ENCODE results near the gene GLI3.

Gene GLI3

GRCh38 chr7:42027521-42027920 is 209.5 kb downstream of the GLI3 start:
- TF ChIP-seq CTCF (IDR thresholded peaks at IDR 0.05; ENCODE audit: poor library complexity, severe bottlenecking) = no peak
- Histone ChIP-seq H3K4me3 (ENCODE audit: severe bottlenecking) (no peak overlapping the region), H3K27ac (ENCODE audit: poor library complexity, severe bottlenecking) (no peak overlapping the region), H3K27me3 (ENCODE audit: insufficient read depth, poor library complexity, severe bottlenecking) (no peaks in the 10 kb centered on the region), H3K9me3 (ENCODE audit: severe bottlenecking) (no peaks in the 10 kb centered on the region), H3K4me1 (ENCODE audit: insufficient read depth, poor library complexity, severe bottlenecking) (no peaks in the 10 kb centered on the region), H3K36me3 (ENCODE audit: low read depth) (peaks cover 30% of the 10 kb centered on the region; the same call in 1 of the 2 replicates)
- DNase-seq (ENCODE audit: low spot score) (no peak), ATAC-seq (ENCODE audit: low read depth) (no peak)

- H3K9me3 ChIP-seq (ENCODE audit: severe bottlenecking) = no peaks in the 10 kb centered on the region
- H3K27ac ChIP-seq (ENCODE audit: poor library complexity, severe bottlenecking) = no peak overlapping the region
- H3K36me3 ChIP-seq (ENCODE audit: low read depth) = peaks cover 32% of the 10 kb centered on the region; the same call in 1 of the 2 replicates
- no peaks in the 10 kb centered on the region for H3K27me3 ChIP-seq (ENCODE audit: insufficient read depth, poor library complexity, severe bottlenecking)
- ATAC-seq (ENCODE audit: low read depth) (no peak), DNase-seq (ENCODE audit: low spot score) (no peak)
- H3K4me1 ChIP-seq (ENCODE audit: insufficient read depth, poor library complexity, severe bottlenecking) = no peaks in the 10 kb centered on the region
- no peak overlapping the region for H3K4me3 ChIP-seq (ENCODE audit: severe bottlenecking)
- TF ChIP-seq CTCF (IDR thresholded peaks at IDR 0.05; ENCODE audit: poor library complexity, severe bottlenecking) = no peak
These were observed 210.3 kb downstream of the GLI3 start for GRCh38 chr7:42026622-42027197.

GRCh38 chr7:42025635-42026375 is 211.2 kb downstream of the GLI3 start:
- Histone ChIP-seq H3K36me3 (ENCODE audit: low read depth) (peaks cover 34% of the 10 kb centered on the region; the same call in 1 of the 2 replicates), H3K4me3 (ENCODE audit: severe bottlenecking) (no peak overlapping the region), H3K4me1 (ENCODE audit: insufficient read depth, poor library complexity, severe bottlenecking) (no peaks in the 10 kb centered on the region), H3K27ac (ENCODE audit: poor library complexity, severe bottlenecking) (no peak overlapping the region), H3K27me3 (ENCODE audit: insufficient read depth, poor library complexity, severe bottlenecking) (no peaks in the 10 kb centered on the region), H3K9me3 (ENCODE audit: severe bottlenecking) (no peaks in the 10 kb centered on the region)
- TF ChIP-seq CTCF (IDR thresholded peaks at IDR 0.05; ENCODE audit: poor library complexity, severe bottlenecking) = no peak
- no peak for DNase-seq (ENCODE audit: low spot score)
- 0 out of 3 replicates have a peak, but pooled peaks have one; percentile 25 for ATAC-seq (ENCODE audit: low read depth)

- no peak for TF ChIP-seq CTCF (IDR thresholded peaks at IDR 0.05; ENCODE audit: poor library complexity, severe bottlenecking)
- Histone ChIP-seq H3K27me3 (ENCODE audit: insufficient read depth, poor library complexity, severe bottlenecking) (no peaks in the 10 kb centered on the region), H3K27ac (ENCODE audit: poor library complexity, severe bottlenecking) (no peak overlapping the region), H3K4me1 (ENCODE audit: insufficient read depth, poor library complexity, severe bottlenecking) (no peaks in the 10 kb centered on the region), H3K36me3 (ENCODE audit: low read depth) (peaks cover 35% of the 10 kb centered on the region; the same call in 1 of the 2 replicates), H3K4me3 (ENCODE audit: severe bottlenecking) (no peak overlapping the region), H3K9me3 (ENCODE audit: severe bottlenecking) (no peaks in the 10 kb centered on the region)
- DNase-seq (ENCODE audit: low spot score) (no peak), ATAC-seq (ENCODE audit: low read depth) (no peak)
These were observed 212.5 kb downstream of the GLI3 start for GRCh38 chr7:42024537-42024936.

GRCh38 chr7:42023262-42023661 is 213.7 kb downstream of the GLI3 start:
- ATAC-seq (ENCODE audit: low read depth) = no peak
- DNase-seq (ENCODE audit: low spot score) = no peak
- Histone ChIP-seq H3K4me3 (ENCODE audit: severe bottlenecking) (no peak overlapping the region), H3K27ac (ENCODE audit: poor library complexity, severe bottlenecking) (no peak overlapping the region), H3K36me3 (ENCODE audit: low read depth) (peaks cover 39% of the 10 kb centered on the region; the same call in 1 of the 2 replicates), H3K4me1 (ENCODE audit: insufficient read depth, poor library complexity, severe bottlenecking) (no peaks in the 10 kb centered on the region), H3K9me3 (ENCODE audit: severe bottlenecking) (no peaks in the 10 kb centered on the region), H3K27me3 (ENCODE audit: insufficient read depth, poor library complexity, severe bottlenecking) (no peaks in the 10 kb centered on the region)
- no peak for TF ChIP-seq CTCF (IDR thresholded peaks at IDR 0.05; ENCODE audit: poor library complexity, severe bottlenecking)

All from RWPE2 (cell line).